GM19397 (cell line): ENCODE measurements around the gene NEURL4.

ENCODE experiments used
- ATAC-seq: cut with Tn5 transposase; IDR thresholded peaks from one replicate; pipeline ENCODE4 v1.9.1; 2021; ENCODE audit warnings: mild to moderate bottlenecking, moderate library complexity; ENCODE audit not compliant: unreplicated experiment

Gene NEURL4

DNA sequence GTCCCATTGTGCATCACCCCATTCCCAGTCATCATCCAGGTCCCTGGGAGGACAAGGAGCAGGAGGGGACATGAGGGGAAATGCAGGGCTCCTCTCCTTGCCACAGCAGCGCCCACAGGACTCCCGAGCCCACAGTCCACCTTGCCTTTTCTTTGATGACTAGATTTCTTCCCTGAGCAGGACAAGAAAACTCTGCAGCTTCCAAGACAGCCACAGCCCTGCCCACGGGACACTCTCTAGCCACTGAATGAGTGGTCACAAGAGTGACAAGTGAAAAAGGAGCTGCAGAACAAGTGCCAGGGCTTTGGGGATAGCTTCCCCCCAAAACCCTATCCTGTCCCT lies 4.7 kb downstream of the NEURL4 start:
- no peak for ATAC-seq

DNA sequence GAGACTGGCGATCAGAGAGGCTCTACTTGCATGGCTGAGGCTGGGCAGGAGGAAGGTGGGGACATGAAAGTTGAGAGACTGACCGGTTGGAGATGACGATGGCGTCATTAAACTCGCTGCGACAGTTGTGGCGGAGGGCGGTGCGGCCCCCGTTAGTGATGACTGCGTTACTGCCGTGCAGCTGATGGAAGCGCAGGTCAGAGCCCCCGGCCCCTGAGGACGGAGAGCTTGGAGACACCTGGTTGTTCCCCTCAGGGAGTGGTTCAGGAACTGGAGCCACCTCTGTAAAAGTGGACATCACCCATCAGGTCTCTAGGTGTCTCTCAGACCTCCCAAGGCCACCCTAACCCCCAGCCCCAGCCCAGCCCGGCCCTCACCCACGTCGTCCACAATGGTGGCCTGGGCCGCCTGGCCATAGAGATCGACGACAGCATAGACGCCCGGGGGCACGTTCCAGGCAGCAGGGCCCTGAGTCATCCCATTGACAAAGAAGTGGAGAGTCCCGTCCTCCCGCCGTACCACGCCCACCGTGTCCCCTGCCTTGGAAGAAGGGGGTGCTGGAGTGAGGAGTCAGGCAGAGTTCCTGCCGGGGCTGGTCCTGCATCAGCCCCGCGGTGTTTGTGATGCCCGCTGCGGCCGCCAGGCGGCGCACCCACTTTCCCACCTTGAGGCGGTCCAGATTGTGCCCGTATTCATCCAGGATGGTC lies 5.3 kb downstream of the NEURL4 start:
- no peak for ATAC-seq

GRCh38 chr17:7322520-7323194 lies 6.5 kb downstream of the NEURL4 start:
- no peak for ATAC-seq

DNA sequence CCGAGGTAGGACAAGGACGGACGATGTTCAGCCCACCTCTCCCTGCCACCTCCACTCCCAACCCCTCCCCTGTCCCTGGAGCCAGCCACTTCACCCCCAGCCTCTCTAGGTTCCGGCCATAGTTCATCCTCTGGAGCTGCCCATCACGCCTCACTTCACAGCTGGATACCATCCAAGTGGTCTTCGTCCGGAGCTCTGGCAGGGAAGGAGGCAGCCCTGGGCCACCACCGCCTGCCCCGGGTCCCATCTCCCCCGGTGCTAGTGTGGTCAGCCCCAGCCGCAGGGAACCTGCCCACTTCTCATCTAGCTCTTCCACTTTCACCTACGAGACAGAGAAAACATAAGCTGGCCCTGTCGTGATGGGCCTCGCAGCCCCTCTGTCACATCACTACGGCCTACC lies 7.7 kb downstream of the NEURL4 start:
- ATAC-seq: no peak

- ATAC-seq: no peak
Measured at GRCh38 chr17:7318121-7318860, 10.8 kb downstream of the NEURL4 start.

DNA sequence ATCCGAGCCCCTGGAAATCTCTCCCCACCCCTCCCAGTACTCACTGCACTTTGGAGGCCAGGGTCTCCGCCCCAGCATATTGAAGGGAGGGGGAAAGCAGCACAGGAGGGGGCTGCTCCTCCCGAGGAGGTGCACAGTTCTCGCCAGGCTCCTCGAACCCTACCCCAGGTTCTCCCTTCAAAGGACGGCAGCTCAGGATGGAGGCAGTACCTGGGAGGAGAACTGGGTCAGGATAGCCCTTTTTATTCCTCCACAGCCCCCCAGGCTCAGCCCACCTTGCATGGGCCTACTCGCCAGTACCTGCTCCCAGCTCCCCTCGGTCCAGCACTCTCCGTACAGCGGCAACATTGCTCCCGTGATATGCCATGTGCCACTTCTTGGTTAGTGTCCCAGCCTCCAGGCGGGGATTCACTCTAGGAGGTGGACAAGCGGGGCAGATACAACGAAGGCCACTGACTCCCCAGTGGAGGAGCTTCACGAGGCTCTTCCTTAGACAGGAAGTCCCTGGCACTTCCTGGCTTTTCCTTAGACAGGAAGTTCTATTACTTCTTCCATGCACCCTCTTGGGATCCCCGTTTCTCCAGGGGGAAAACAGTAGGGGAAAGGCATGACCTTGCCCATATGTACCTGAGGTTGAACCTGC lies 11.9 kb downstream of the NEURL4 start:
- ATAC-seq: no peak

DNA sequence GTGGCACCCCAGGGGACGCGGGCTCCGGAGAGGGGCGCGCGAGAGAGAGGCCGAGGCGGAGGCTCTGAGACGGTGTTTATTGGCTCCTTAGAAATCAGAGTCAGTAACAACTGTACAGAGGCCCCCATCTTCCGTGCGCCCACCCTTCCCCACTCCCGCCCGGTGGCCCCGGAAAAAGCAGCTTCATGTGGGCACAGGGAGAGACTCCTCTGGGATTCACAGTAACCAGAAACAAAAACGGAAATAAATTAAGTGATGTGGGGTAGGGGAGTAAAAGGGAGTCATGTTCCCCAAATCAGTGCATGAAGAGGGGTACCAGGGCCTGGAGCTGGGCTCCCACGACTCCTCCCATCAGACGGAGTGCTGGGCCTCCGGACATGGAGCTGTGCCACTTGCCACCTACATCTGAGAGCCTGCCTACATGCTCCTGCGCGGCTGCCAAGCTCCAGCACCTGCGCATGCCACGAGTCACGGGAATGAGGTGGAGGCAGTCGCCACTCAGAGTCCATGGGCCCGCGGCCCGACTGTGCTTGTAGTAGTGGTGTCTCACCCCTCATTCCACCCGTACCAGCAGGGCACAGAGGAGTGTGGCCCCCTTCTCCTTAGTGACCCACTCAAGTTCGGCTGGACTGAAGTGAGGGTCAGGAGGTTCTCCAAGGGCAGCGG lies 13.4 kb downstream of the NEURL4 start:
- ATAC-seq: no peak

- ATAC-seq: peak; percentile 72
Measured at GRCh38 chr17:7314719-7315569, 14.2 kb downstream of the NEURL4 start, which contains the start of gene GPS2. Gene GPS2 (minus strand): TSS chr17:7315360. CDS start chr17:7315052, 308 bp downstream.

- no peak for ATAC-seq
Measured at GRCh38 chr17:7313890-7314718, 15.0 kb downstream of the NEURL4 start.

DNA sequence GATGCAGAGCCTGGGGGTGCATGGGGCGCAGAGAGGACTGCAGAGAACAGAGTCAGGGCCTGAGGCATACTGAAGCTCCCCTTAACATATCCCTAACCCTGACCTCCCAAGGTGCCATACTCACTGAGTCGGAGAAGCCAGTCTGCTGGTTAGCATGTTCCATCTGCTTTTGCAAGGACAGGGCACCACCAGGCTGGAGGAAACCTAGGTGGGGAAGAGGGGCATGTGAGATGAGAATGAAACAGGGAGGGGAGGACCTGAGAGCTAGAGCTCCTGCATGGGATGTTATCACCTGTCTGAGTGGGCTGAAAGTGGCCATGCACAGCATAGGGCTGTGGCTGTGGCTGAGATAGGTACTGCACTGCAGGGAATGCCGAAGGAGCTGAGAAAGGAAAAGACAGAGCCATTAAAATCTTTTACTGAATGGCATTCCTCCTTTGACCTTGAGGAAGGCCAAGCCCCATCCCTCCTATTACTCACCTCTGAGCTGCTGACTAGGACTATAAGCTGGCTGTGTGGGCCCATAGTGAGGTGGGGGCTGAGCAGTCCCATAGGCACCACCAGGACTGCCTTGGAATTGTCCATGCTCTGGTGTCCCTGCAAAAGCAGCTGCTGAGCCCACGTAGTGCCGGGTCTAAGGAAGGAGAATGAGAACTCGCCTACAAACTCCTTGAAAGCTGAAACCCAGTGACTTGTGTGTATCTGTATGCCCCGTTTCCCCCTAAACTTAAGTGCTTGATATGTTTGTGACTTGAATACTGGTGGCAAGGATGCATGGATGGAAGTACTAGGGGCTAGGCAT lies 15.8 kb downstream of the NEURL4 start:
- ATAC-seq: no peak

GRCh38 chr17:7312432-7313087 lies 16.6 kb downstream of the NEURL4 start:
- no peak for ATAC-seq

DNA sequence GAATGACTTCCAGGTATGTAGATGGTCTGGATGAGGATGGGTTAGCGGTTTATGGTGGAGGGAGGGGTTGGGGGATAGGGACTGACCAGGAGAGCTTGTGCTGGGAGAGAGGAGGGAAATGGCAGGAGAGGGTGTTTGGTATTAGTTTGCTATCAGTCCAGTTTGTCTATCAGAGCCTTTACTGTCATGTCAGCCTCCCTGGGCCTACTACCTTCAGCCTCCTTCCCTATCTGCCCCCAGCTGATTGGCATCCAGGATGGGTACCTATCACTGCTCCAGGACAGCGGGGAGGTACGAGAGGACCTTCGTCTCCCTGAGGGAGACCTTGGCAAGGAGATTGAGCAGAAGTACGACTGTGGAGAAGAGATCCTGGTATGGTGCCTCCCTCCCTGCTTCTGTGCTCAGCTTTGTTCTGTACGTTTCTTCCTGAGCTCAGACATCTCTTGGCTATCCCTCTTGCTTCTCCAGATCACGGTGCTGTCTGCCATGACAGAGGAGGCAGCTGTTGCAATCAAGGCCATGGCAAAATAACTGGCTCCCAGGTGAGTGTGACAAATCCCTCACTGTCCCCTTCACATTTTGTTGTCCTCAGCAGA lies 17.9 kb downstream of the NEURL4 start:
- no peak for ATAC-seq

- no peak for ATAC-seq
Measured at GRCh38 chr17:7309628-7310027, 19.5 kb downstream of the NEURL4 start.

DNA sequence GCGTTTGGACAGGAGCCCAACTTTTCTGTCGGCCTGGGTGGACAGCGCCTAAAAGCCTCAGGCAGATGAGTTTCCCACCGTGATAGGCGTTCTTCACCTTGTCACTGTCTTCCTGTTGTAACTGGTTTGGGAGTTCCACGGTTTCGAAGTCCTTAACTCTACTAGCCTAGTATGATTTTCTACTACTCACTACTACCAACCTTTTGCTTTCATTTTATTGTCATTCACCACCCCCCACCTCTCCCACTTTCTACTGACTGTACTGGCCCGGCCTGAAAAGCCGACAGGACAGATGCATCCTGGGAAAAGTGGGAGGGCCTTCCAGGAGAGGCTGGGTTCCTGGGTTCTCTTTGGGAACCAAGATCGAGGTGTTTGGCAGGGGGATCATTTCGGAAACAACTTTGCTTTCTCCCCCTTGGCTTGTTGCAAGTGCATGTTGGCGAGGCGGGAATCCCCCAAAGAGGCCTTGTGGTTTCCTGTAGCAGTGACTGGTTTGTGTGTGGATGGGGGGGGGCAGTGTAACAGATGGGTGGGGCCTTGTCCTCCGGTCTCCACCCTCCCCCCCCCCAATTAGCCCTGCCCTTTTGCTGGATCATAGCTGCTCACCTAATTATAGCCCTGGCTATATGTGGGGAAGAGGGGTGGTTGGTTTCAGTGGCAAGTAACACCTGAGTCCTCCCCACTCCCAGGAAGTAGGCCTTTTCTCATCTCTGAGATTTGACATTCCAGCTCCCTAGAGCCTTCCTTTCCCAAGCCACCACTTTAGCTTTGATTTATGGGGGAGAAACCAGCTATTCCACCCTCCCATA lies 20.3 kb downstream of the NEURL4 start:
- no peak for ATAC-seq

DNA sequence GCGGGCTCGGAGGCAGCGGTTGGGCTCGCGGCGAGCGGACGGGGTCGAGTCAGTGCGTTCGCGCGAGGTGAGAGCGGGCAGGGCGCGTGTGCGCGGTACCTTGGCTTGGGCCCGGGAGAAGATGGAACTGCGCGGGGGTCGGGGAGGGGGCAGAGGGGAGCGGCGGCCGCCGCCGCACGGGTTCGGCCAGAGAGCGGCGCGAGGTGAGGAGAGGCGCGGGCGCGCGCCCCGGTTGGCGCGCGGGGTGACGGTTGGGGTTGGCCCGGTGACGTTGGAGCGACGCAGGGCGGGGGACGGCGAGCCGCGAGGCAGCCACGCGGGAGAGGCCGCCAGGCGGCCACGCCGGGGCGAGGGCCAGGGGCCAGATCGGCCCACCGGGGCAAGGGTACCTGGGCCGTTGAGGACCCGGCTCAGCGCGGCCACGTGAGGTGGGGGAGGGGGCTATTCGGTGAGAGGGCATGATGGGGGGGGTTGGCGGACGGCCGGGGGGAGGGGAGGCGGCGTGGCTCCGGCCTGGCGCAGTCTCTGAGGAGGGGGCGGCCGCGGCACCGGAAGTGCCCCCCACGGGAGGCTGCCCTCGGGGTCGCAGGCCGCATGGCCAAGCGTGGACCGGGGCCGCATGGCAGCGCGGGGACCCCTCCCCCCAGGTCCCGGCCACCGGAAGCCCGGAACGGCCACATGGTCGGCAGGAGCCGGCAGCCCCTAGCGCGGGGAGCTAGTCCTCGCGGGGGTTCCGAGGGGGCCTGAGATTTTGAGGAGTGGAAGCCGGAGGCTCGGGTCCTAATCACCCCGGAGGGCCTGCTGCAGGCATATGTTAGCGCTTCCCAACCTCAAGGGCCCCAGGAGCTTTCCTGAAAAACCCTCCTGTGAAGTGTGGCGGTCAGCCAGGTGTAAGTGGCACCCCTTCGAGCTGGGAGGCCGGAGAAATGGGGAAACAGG lies 21.2 kb downstream of the NEURL4 start:
- peak; percentile 10 for ATAC-seq
